Measurements from ENCODE around the gene SLC35B2. TPM values are rescaled to one million over a fixed set of nuclear protein-coding genes. Genes with fewer than 3 reads are reported as not detected.
A peak's percentile ranks its signal among the peaks of the same experiment; 100 is the strongest.

Gene SLC35B2
- total and polyA plus RNA-seq, 10 donors = 17.6 to 30.4 (median 24.0) TPM

DNA sequence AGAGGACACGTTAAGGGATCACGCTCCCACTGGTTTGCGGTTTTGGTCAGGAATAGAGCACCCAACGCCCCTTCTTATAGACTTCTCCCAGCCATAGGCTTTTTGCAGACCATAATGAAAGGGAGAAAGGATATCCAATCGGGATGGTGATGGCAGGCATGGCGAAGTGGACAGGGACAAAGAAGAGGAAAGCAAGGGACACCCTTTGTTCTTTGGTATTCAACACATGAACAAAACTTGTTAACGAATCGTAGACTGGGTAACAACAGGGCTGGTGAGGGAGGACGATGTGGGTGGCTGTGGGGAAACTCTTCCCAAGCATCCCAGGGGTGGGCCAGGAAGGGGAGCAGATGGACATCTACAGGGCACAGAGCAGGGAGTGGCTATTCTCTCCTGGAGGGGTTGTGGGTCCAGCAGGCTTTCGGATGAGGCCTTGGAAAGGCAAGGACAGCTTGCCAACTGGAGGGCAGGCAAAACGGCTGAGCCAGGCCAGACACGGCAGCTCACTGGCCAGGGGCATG is 11.9 kb downstream of the SLC35B2 start:
- peaks cover 19 to 42% (median 31%) of the 10 kb centered on the region in 6 donors for H3K4me1 ChIP-seq
- no peaks in the 10 kb centered on the region for H3K27me3 ChIP-seq (replicated peaks in 1 of 7)
- DNase-seq = no peak
- H3K9me3 ChIP-seq = no peaks in the 10 kb centered on the region
- peak overlapping the region; percentile 94 to 99 (median 98) for H3K27ac ChIP-seq
- intact Hi-C loops (cut with DNase I; ENCODE audit: low total_unique reads) = no loop called here
- peaks cover 4 to 25% (median 21%) of the 10 kb centered on the region in 6 donors for H3K36me3 ChIP-seq
- 70 to 87% (median 77%) methylated on average over 12 of the region's 12 CpGs for WGBS, 5 donors
- TF ChIP-seq POLR2A (IDR thresholded peaks at IDR 0.05) (no peak), POLR2AphosphoS5 (IDR thresholded peaks at IDR 0.05) (no peak)
- TF ChIP-seq, protein P1, sequence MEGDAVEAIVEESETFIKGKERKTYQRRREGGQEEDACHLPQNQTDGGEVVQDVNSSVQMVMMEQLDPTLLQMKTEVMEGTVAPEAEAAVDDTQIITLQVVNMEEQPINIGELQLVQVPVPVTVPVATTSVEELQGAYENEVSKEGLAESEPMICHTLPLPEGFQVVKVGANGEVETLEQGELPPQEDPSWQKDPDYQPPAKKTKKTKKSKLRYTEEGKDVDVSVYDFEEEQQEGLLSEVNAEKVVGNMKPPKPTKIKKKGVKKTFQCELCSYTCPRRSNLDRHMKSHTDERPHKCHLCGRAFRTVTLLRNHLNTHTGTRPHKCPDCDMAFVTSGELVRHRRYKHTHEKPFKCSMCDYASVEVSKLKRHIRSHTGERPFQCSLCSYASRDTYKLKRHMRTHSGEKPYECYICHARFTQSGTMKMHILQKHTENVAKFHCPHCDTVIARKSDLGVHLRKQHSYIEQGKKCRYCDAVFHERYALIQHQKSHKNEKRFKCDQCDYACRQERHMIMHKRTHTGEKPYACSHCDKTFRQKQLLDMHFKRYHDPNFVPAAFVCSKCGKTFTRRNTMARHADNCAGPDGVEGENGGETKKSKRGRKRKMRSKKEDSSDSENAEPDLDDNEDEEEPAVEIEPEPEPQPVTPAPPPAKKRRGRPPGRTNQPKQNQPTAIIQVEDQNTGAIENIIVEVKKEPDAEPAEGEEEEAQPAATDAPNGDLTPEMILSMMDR (IDR thresholded peaks at IDR 0.05 in 8 of 11, conservative IDR thresholded peaks at IDR 0.05 in 3 of 11) = no peak
- H3K4me3 ChIP-seq = peak overlapping the region in 7 of 8 donors; percentile 59 to 99 (median 90)

DNA sequence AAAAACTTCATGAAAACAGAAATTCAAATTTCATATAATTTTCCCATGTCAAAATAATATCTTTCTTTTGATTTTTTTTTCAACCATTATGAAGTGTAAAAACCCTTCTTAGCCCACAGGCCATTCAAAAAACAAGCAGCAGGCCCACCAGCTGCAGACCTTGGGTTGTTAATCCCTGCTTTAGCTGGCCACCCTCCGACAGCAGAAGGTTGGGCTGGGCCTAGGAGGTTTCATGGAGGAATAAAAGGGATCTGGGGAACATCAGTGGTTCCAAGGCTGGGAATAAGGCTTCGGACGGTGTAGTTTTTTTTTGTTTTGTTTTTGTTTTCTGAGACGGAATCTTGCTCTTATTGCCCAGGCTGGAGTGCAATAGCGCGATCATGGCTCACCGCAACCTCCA is 14.0 kb downstream of the SLC35B2 start:
- H3K9me3 ChIP-seq = no peaks in the 10 kb centered on the region
- no peak for DNase-seq
- no peak for TF ChIP-seq POLR2AphosphoS5 (IDR thresholded peaks at IDR 0.05)
- TF ChIP-seq, protein P1 (IDR thresholded peaks at IDR 0.05 in 8 of 11, conservative IDR thresholded peaks at IDR 0.05 in 3 of 11) = no peak
- no peak for TF ChIP-seq POLR2A (IDR thresholded peaks at IDR 0.05)
- no peaks in the 10 kb centered on the region for H3K27me3 ChIP-seq (replicated peaks in 1 of 7)
- no peak overlapping the region for H3K4me3 ChIP-seq
- peaks cover 0 to 4% (median under 1%) of the 10 kb centered on the region in 6 donors for H3K36me3 ChIP-seq
- intact Hi-C loops (cut with DNase I; ENCODE audit: low total_unique reads) = no loop called here
- 93 to 97% (median 95%) methylated on average over 7 of the region's 7 CpGs for WGBS, 5 donors
- no peak overlapping the region for H3K27ac ChIP-seq
- peaks cover 4 to 26% (median 12%) of the 10 kb centered on the region in 6 donors for H3K4me1 ChIP-seq

DNA sequence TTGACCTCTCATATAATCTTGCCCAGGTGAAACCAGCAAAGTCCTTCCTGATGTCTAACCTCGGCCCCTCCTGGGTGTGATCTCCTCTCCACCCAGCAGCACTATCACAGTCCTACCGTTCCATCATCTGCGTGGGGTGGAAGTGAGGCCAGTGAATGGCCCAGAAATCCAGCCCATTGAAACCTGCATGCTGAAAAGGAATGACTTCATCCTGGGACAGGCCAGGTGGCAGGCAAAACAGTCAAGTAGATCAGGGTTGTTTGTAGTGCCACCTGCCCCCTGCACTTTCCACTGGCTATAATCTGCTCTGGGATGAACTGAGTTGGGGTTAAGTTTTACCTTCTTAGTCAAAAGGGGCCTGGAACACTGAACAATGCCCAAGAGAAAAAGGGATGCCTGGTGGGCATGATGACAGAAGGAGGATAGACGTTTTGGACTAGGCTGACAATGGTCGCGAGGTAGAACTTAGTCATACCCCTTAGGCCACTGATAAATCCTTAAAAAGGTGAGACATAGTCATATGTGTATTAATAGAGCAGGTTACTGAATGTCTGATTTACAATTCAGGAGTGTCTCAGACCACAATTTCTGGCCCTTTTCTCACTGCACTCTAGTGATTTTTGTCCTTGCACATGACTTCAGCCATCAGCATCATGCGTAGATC is 18.5 kb downstream of the SLC35B2 start:
- Histone ChIP-seq H3K36me3 (no peaks in the 10 kb centered on the region), H3K27me3 (replicated peaks in 1 of 7) (no peaks in the 10 kb centered on the region), H3K9me3 (no peaks in the 10 kb centered on the region), H3K4me3 (no peak overlapping the region), H3K4me1 (peaks cover 9 to 50% (median 23%) of the 10 kb centered on the region in 6 donors), H3K27ac (peak overlapping the region in 1 of 8 donors; percentile 93)
- intact Hi-C loops (cut with DNase I; ENCODE audit: low total_unique reads) = loop anchor here (10.0 kb wide), 2 partner anchors 64 to 144 kb away; no protein-coding TSS in a partner anchor
- WGBS, 5 donors = 85 to 89% (median 87%) methylated on average over 7 of the region's 7 CpGs
- peak; percentile 28 for DNase-seq
- TF ChIP-seq POLR2AphosphoS5 (IDR thresholded peaks at IDR 0.05) (no peak), POLR2A (IDR thresholded peaks at IDR 0.05) (no peak)
- TF ChIP-seq, protein P1 (IDR thresholded peaks at IDR 0.05 in 8 of 11, conservative IDR thresholded peaks at IDR 0.05 in 3 of 11) = no peak

DNA sequence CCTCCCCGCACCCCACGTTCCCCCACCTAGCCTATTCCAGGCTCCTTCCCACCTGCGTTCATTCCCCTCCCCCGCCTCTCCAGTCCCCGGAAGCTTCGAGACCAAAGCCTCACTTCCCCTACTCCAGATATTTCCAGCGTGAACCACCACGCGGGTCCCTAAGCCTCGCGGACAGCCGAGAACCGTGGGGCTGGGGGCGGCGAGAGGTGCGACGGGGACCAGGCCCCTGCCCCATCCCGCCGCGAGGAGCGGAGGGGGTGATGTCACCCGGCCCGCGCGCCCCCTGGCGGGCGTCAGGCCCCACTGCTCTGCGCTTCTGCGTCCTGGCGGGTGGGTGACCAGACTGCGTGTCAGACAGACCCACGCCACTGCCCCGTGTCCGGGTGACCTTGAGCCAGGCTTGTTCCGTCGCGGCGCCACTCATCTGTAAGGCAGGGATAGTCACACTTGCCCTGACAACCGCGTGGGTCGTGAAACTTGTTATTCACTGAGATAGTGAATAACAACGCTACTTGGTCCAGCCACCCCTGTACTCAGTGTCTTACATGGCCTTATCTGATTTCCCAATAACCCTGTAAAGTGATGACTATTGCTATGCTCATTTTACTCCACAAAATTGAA is 19.4 kb downstream of the SLC35B2 start:
- TF ChIP-seq POLR2AphosphoS5 (IDR thresholded peaks at IDR 0.05) (peak; percentile 86 to 95 (median 88)), POLR2A (IDR thresholded peaks at IDR 0.05) (peak in 2 of 3 donors; percentile 5 to 9)
- TF ChIP-seq, protein P1 (IDR thresholded peaks at IDR 0.05 in 8 of 11, conservative IDR thresholded peaks at IDR 0.05 in 3 of 11) = peak; percentile 94 to 99 (median 98)
- Histone ChIP-seq H3K36me3 (peaks cover 0 to 3% (median 0%) of the 10 kb centered on the region in 6 donors), H3K4me1 (peaks cover 9 to 59% (median 26%) of the 10 kb centered on the region in 6 donors), H3K9me3 (no peaks in the 10 kb centered on the region), H3K27me3 (replicated peaks in 1 of 7) (no peaks in the 10 kb centered on the region), H3K27ac (peak overlapping the region; percentile 84 to 97 (median 94)), H3K4me3 (peak overlapping the region; percentile 34 to 79 (median 50))
- WGBS, 5 donors = 2 to 7% (median 3%) methylated on average over 17 to 42 of the region's 42 CpGs
- peak; percentile 96 for DNase-seq
- intact Hi-C loops (cut with DNase I; ENCODE audit: low total_unique reads) = loop anchor here (10.0 kb wide), 2 partner anchors 63 to 143 kb away; no protein-coding TSS in a partner anchor

Data from spleen (tissue), 11 donors.